Calu3 (cell line): ENCODE measurements around the gene APPBP2. TPM values are rescaled to one million over a fixed set of nuclear protein-coding genes. Genes with fewer than 3 reads are reported as not detected.

Source experiments
- BruUV-seq: library from RNA; stranded (reverse); fragments of 400-500 nt; replicated peaks from 2 replicates; lab custom pipeline; 2021; lab: Mats Ljungman, UMichigan
- CTCF ChIA-PET: fragments of 300-600 bp; sonication (Branson Sonifier 250); formaldehyde crosslinking; loops from one replicate; lab custom pipeline; 2022; ENCODE audit warnings: antibody characterized with exemption; lab: Charles Lee
- DNase-seq: peaks from one replicate; pipeline ENCODE4 v3.0.0; 2022
- H3K27ac Mint-ChIP-seq: one replicate; pipeline ENCODE4 v1.8.0; 2022; ENCODE audit warnings: mixed read lengths; ENCODE audit not compliant: unreplicated experiment
- H3K27me3 Mint-ChIP-seq: one replicate; pipeline ENCODE4 v1.8.0; 2022; ENCODE audit warnings: mixed read lengths; ENCODE audit not compliant: unreplicated experiment
- H3K36me3 Mint-ChIP-seq: one replicate; pipeline ENCODE4 v1.8.0; 2022; ENCODE audit warnings: mild to moderate bottlenecking, moderate library complexity, mixed read lengths; ENCODE audit not compliant: insufficient read depth, unreplicated experiment
- H3K4me1 Mint-ChIP-seq: one replicate; pipeline ENCODE4 v1.8.0; 2022; ENCODE audit warnings: mild to moderate bottlenecking, low read depth, mixed read lengths; ENCODE audit not compliant: unreplicated experiment
- H3K4me3 Mint-ChIP-seq: one replicate; pipeline ENCODE4 v1.8.0; 2022; ENCODE audit warnings: mild to moderate bottlenecking, low read depth, moderate library complexity, mixed read lengths; ENCODE audit not compliant: unreplicated experiment
- H3K9me3 Mint-ChIP-seq: one replicate; pipeline ENCODE4 v1.8.0; 2022; ENCODE audit warnings: low read depth, mixed read lengths; ENCODE audit not compliant: unreplicated experiment
- intact Hi-C: fragments of 100-400 bp; cut with micrococcal nuclease; formaldehyde crosslinking; loops from one replicate; pipeline ENCODE4 v1.10.0; 2022; ENCODE audit not compliant: unreplicated experiment
- total RNA-seq: library from RNA; stranded (reverse); gene quantifications from 2 replicates; pipeline ENCODE4 v1.2.3, GENCODE V29; 2022
- TF ChIP-seq, protein P1 (sequence below): fragments of 200-600 bp; IDR thresholded peaks from one replicate; pipeline ENCODE4 v1.8.0; 2022; ENCODE audit warnings: antibody characterized with exemption; ENCODE audit not compliant: unreplicated experiment

The APPBP2 gene
- total RNA-seq, 1 experiment from 2014 or later = 24.3 TPM

DNA sequence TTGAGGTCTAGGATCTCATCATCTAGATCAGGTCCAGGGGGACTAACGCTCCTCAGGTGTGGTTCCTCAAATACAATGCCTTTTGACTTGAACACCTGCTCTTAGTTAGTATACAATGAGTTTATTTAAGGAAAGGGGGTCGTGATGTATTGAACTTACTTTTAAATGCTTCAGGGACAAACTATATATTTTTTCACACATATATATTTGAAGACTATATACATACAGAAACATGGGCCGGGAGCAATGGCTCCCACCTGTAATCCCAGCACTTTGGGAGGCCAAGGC is 122.6 kb downstream of the APPBP2 start:
- Mint-ChIP-seq H3K4me1 (no peaks in the 10 kb centered on the region), H3K36me3 (no peaks in the 10 kb centered on the region), H3K27ac (no peak overlapping the region), H3K27me3 (no peaks in the 10 kb centered on the region), H3K9me3 (no peaks in the 10 kb centered on the region), H3K4me3 (no peak overlapping the region)
- BruUV-seq = no TSS peak
- DNase-seq = no peak
- intact Hi-C loops = no loop called here
- TF ChIP-seq, protein P1, sequence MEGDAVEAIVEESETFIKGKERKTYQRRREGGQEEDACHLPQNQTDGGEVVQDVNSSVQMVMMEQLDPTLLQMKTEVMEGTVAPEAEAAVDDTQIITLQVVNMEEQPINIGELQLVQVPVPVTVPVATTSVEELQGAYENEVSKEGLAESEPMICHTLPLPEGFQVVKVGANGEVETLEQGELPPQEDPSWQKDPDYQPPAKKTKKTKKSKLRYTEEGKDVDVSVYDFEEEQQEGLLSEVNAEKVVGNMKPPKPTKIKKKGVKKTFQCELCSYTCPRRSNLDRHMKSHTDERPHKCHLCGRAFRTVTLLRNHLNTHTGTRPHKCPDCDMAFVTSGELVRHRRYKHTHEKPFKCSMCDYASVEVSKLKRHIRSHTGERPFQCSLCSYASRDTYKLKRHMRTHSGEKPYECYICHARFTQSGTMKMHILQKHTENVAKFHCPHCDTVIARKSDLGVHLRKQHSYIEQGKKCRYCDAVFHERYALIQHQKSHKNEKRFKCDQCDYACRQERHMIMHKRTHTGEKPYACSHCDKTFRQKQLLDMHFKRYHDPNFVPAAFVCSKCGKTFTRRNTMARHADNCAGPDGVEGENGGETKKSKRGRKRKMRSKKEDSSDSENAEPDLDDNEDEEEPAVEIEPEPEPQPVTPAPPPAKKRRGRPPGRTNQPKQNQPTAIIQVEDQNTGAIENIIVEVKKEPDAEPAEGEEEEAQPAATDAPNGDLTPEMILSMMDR = no peak
- CTCF ChIA-PET = interaction anchor here (0.6 kb wide), 1 partner anchor 11 kb away, joined by 4 read pairs; the partner anchor contains the start of gene USP32

DNA sequence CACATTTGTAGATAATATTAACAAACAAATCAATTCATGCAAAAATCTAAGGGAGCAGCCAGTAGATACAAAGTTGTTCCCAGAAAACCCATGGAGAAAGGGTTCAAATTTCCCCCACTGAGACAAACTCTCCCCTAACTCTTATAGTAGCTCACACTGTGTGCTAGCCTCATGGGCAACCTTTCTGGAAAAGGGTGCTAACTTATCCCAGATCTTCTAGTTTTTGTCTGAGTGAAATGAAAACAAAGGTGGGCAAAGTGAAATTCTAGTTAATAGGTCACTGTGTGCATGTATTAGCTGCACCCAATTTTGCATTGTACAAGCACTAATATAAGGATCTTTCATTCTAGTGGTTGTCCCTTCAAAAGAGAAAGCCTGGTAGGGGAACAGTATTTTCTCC is 124.2 kb downstream of the APPBP2 start:
- BruUV-seq = no TSS peak
- CTCF ChIA-PET = interaction anchor here (0.6 kb wide), 1 partner anchor 260 kb away, joined by 3 read pairs; no protein-coding TSS in a partner anchor
- TF ChIP-seq, protein P1 = no peak
- no peaks in the 10 kb centered on the region for H3K4me1 Mint-ChIP-seq
- H3K36me3 Mint-ChIP-seq = no peaks in the 10 kb centered on the region
- H3K4me3 Mint-ChIP-seq = no peak overlapping the region
- no peak overlapping the region for H3K27ac Mint-ChIP-seq
- intact Hi-C loops = no loop called here
- no peaks in the 10 kb centered on the region for H3K27me3 Mint-ChIP-seq
- no peak for DNase-seq
- no peaks in the 10 kb centered on the region for H3K9me3 Mint-ChIP-seq

DNA sequence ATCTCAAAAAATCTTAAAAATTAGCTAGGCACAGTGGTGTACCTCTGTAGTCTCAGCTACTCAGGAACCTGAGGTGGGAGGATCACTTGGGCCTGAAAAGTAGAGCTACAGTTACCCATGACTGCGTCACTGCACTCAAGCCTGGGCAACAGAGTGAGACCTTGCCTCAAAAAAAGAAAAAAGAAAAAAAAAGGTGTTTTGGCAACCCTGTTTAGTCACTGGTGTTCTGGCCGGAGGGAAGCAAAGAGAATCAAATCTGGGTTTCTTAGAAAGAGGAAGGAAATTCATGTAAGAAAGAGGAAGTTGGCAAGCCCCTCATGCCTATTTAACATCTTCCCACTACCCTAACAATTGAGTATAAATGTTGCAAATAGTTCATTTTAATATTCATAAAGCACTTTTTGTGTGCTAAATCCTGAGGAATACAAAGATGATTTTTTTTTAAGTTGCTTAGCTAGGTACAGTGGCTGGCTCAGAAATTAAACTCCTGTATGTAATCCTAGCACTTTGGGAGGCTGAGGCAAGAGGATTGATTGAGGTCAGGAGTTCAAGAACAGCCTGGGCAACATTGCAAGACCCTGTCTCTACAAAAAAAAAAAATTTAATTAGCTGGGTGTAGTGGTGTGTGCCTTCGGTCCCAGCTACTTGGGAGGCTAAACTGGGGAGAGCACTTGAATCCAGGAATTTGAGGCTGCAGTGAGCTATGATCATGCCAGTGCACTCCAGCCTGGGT is 127.6 kb downstream of the APPBP2 start:
- no peaks in the 10 kb centered on the region for H3K36me3 Mint-ChIP-seq

DNA sequence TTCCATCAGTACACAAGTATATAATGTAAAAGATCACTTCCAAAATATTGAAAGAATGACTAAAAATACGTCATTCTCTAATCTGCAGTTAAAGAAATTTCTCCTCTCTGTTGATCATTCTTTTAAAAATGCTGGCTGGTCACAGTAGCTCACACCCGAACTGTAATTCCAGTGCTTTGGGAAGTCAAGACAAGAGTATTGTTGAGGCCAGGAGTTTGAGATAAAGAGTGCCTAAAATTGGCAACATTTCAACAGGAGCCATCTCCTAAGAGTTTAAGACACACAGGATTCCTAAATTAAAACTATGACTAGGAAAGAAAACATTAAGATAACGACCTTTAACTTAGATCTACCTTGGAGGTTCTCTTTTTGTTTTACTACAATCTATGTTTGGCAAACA is 129.6 kb downstream of the APPBP2 start:
- peaks cover 19% of the 10 kb centered on the region for H3K36me3 Mint-ChIP-seq
- H3K4me3 Mint-ChIP-seq = no peak overlapping the region
- no peak for DNase-seq
- no peaks in the 10 kb centered on the region for H3K9me3 Mint-ChIP-seq
- intact Hi-C loops = no loop called here
- no peaks in the 10 kb centered on the region for H3K4me1 Mint-ChIP-seq
- CTCF ChIA-PET = no interaction called here
- TF ChIP-seq, protein P1 = no peak
- H3K27me3 Mint-ChIP-seq = no peaks in the 10 kb centered on the region
- no peak overlapping the region for H3K27ac Mint-ChIP-seq
- no TSS peak for BruUV-seq

More for the DNA sequence above, 127.6 kb downstream of the APPBP2 start:
- no peak for DNase-seq
- Mint-ChIP-seq H3K4me3 (no peak overlapping the region), H3K27ac (no peak overlapping the region), H3K27me3 (no peaks in the 10 kb centered on the region), H3K4me1 (no peaks in the 10 kb centered on the region), H3K9me3 (no peaks in the 10 kb centered on the region)
- TF ChIP-seq, protein P1 = no peak
- BruUV-seq = no TSS peak
- intact Hi-C loops = no loop called here
- CTCF ChIA-PET = interaction anchor here (0.6 kb wide), 1 partner anchor 256 kb away, joined by 8 read pairs; no protein-coding TSS in a partner anchor
